ENCODE results near the gene STK39. TPM values are rescaled to one million over a fixed set of nuclear protein-coding genes. Genes with fewer than 3 reads are reported as not detected.
"Not testable (repeated sequence)": the region's sequence is repeated elsewhere in the genome, so short reads cannot be mapped to it uniquely, and the experiment has no call there.

Gene STK39
- polyA plus RNA-seq, 3 donors from 2014 or later: 5.8 to 11.5 (median 9.3) TPM

DNA sequence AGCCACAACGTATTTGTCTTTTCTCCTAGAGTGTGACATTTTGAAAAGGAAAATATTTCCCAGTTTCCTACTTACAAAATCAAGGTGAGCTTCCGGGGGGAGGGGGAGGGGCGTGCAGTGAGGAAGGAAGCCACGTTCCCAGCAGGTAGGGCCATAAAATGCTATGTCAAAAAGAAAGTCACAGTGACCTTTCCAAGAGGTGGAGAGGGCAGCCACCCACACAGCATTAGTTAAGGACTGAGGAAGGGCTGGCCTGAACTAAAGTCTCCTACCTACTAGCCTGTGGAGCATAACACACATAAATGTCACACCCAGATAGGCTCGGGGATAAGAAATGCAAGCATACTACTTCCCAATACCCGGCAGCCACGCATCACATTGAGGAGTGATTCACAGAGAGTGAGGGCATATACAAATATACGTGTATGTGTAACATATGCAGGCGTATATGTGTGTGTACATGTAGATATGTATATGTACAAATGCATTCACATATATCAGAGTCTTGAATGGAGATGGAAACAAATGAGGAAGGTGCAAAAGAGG lies 191.1 kb downstream of the STK39 start:
- Mint-ChIP-seq H3K9me3 (no peaks in the 10 kb centered on the region), H3K27ac (no peak overlapping the region), H3K4me1 (peaks cover 10 to 15% of the 10 kb centered on the region in 2 donors), H3K27me3 (ENCODE audit: low read depth in 3 of 3) (peaks cover 0 to 6% (median 0%) of the 10 kb centered on the region in 3 donors), H3K4me3 (no peak overlapping the region), H3K36me3 (peaks cover 1 to 17% (median 4%) of the 10 kb centered on the region in 3 donors)
- DNase-seq: no peak

DNA sequence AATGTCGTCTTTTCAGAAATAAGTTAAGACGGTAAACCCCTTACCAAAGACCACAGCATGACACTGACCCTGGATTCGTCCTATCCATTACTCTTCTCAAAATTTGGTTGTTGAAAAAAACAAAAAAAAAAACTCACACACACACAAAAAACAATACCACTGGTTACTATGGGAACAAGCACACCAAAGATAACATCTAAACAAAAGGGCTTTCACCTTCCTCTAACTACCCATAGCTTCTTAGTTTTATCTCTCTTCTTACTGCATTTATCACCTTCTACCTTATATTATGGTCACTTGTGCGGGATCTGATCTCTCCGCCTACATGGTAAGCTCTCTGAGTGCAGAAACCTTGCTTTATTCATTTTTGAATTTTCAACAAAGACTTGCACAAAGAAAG lies 192.7 kb downstream of the STK39 start:
- H3K36me3 Mint-ChIP-seq: peaks cover 1 to 13% (median 4%) of the 10 kb centered on the region in 3 donors

DNA sequence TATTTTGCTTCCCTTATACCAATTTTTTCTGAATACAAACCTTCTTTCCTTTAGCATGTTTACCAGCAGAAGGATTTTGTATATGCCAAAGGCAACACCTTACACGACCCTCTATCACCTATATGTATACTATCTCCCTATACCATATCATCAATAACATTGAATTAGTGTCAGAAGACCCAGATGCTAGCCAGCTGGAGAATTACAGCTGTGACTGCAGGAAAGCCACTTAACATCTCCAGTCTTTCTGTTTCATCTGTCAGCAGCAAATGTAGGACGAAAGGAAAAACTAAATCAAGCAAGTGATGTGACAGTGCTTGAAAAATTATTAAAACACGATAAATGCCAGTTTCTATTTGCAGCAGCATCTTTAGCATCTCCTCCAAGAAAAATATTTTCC lies 193.7 kb downstream of the STK39 start:
- H3K27me3 Mint-ChIP-seq (ENCODE audit: low read depth in 3 of 3): peaks cover 0 to 8% (median 0%) of the 10 kb centered on the region in 3 donors
- peak overlapping the region in 1 of 6 donors; percentile 46 for H3K27ac Mint-ChIP-seq
- H3K4me3 Mint-ChIP-seq: no peak overlapping the region
- H3K36me3 Mint-ChIP-seq: peaks cover 0 to 12% (median 5%) of the 10 kb centered on the region in 3 donors
- peaks cover 11 to 26% of the 10 kb centered on the region in 2 donors for H3K4me1 Mint-ChIP-seq
- H3K9me3 Mint-ChIP-seq: no peaks in the 10 kb centered on the region
- DNase-seq: no peak

More for the DNA sequence above, 192.7 kb downstream of the STK39 start:
- peak in 2 of 3 donors; percentile 3 for DNase-seq
- peaks cover 0 to 8% (median 0%) of the 10 kb centered on the region in 3 donors for H3K27me3 Mint-ChIP-seq (ENCODE audit: low read depth in 3 of 3)
- no peak overlapping the region for H3K4me3 Mint-ChIP-seq
- peak overlapping the region in 3 of 6 donors; percentile 8 to 67 (median 12) for H3K27ac Mint-ChIP-seq
- H3K4me1 Mint-ChIP-seq: peaks cover 11 to 24% of the 10 kb centered on the region in 2 donors
- H3K9me3 Mint-ChIP-seq: no peaks in the 10 kb centered on the region

DNA sequence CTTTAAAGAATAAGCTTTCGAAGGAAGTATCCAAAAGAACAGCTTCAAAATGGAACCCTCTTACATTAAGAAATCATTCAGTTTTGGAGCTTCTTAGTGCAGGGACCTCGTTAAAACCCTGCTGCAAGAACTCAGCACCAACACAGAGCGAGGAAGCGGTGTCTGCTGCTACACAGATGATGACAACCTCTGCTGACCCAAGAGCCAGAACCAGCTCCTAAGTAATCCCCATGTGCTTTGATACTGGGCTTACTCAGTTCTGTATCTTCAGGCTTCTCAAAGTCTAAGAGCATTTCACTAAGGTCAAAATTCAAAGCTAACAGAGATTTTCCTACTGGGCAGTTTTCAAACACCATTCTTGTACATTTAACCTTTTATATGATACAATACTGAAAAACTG lies 194.6 kb downstream of the STK39 start:
- DNase-seq: no peak
- no peak overlapping the region for H3K27ac Mint-ChIP-seq
- no peaks in the 10 kb centered on the region for H3K9me3 Mint-ChIP-seq
- H3K27me3 Mint-ChIP-seq (ENCODE audit: low read depth in 3 of 3): peaks cover 0 to 8% (median 0%) of the 10 kb centered on the region in 3 donors
- H3K36me3 Mint-ChIP-seq: peaks cover 0 to 12% (median 5%) of the 10 kb centered on the region in 3 donors
- H3K4me1 Mint-ChIP-seq: peaks cover 12 to 29% of the 10 kb centered on the region in 2 donors
- no peak overlapping the region for H3K4me3 Mint-ChIP-seq

DNA sequence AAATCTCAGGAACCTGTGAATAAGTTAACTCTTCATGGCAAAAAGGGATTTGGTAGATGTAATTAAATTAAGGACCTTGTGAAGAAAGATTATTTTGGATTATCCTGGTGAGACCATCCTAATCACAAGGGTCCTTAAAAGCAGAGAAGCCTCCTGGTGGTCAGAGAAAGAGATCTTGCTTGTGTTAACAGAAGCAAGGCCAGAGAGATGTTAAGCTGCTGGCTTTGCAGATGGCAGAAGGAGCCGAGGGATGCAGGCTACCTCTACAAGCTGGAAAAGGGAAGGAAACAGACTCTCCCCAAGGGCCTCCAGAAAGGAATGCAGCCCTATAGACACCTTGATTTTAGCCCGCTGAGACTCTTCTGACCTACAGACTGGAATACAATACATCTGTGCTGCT lies 197.0 kb downstream of the STK39 start:
- H3K27ac Mint-ChIP-seq: peak overlapping the region in 2 of 6 donors; percentile 21 to 40
- H3K4me3 Mint-ChIP-seq: no peak overlapping the region
- peaks cover 25 to 50% of the 10 kb centered on the region in 2 donors for H3K4me1 Mint-ChIP-seq
- H3K27me3 Mint-ChIP-seq (ENCODE audit: low read depth in 3 of 3): peaks cover 0 to 8% (median 0%) of the 10 kb centered on the region in 3 donors
- peaks cover 0 to 12% (median 5%) of the 10 kb centered on the region in 3 donors for H3K36me3 Mint-ChIP-seq
- no peaks in the 10 kb centered on the region for H3K9me3 Mint-ChIP-seq
- DNase-seq: no peak

DNA sequence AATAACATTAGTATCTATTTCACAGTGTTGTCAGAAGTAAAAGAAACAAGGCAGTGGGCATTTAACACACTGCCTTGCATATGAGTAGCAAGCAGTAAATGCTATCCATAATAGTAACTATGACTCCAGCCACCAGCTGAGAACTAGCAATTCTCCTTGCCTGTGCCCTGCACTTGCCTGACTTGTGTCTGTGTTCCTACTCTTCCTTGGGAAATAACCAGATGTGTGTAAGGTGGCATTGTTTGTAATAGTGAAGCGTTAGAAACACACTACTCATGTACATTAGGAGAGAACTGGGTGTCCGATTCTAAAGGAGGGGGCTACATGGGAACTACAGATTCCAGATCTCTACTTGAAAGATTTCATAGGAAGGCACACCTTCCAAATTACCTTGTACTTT lies 197.8 kb downstream of the STK39 start:
- Mint-ChIP-seq H3K27ac (peak overlapping the region in 3 of 6 donors; percentile 36 to 76 (median 64)), H3K27me3 (ENCODE audit: low read depth in 3 of 3) (peaks cover 0 to 8% (median 0%) of the 10 kb centered on the region in 3 donors), H3K4me3 (no peak overlapping the region), H3K36me3 (peaks cover 0 to 12% (median 5%) of the 10 kb centered on the region in 3 donors), H3K4me1 (peaks cover 23 to 57% of the 10 kb centered on the region in 2 donors), H3K9me3 (no peaks in the 10 kb centered on the region)
- no peak for DNase-seq

DNA sequence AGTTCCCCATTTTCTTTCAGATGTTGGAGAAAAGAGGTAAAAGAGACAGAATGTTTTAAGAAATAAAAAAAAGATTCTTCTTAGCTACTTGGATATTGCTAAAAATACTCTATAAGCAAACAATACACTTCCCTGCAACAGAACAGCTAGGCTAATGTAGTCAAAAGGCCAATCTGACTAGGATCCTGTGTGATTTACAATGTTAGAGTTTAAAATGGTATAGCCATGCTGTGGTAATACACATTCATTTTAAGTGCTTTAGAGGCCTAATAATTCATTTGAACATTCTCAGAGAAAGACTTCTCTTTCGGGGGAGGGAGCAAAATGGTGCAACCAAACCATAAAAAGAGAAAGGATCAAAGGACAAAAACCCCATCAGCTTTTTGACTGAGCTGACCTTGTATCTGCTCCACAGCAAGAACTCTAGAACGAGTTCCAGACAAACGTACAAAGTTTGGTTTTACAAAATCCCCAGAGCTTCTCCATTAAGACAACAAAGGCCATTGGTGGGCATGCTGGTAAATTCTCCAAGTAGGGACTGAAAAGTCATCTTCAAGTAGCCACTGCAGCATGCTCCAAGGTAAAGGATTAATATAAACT lies 200.2 kb downstream of the STK39 start:
- H3K36me3 Mint-ChIP-seq: peaks cover 0 to 5% (median 0%) of the 10 kb centered on the region in 3 donors
- no peak overlapping the region for H3K27ac Mint-ChIP-seq
- DNase-seq: no peak
- H3K4me3 Mint-ChIP-seq: no peak overlapping the region
- peaks cover 30 to 69% of the 10 kb centered on the region in 2 donors for H3K4me1 Mint-ChIP-seq
- no peaks in the 10 kb centered on the region for H3K9me3 Mint-ChIP-seq
- H3K27me3 Mint-ChIP-seq (ENCODE audit: low read depth in 3 of 3): peaks cover 0 to 2% (median 0%) of the 10 kb centered on the region in 3 donors

DNA sequence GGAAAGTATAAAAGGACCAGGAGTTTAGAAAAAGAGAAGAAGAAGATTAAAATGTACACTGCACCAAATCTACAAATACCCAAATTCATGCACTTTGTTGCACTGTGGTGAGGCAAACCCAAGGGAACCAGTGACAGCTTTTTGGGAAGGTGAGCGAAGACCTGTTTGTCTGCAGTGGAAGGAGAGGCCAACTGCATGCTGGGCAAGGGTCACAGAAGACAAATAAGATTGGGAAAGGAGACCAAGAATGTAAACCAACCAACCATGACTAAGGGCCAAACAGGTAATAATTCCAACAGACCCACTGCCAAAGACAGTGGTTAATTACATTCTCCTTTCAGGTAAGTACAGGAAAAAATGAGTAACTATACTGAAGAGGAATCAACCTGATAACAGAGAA lies 202.8 kb downstream of the STK39 start:
- Mint-ChIP-seq H3K4me3 (no peak overlapping the region), H3K9me3 (no peaks in the 10 kb centered on the region), H3K36me3 (peaks cover 0 to 4% (median 3%) of the 10 kb centered on the region in 3 donors), H3K27ac (peak overlapping the region in 1 of 6 donors; percentile 42), H3K4me1 (peaks cover 35 to 74% of the 10 kb centered on the region in 2 donors), H3K27me3 (ENCODE audit: low read depth in 3 of 3) (no peaks in the 10 kb centered on the region)
- DNase-seq: no peak

DNA sequence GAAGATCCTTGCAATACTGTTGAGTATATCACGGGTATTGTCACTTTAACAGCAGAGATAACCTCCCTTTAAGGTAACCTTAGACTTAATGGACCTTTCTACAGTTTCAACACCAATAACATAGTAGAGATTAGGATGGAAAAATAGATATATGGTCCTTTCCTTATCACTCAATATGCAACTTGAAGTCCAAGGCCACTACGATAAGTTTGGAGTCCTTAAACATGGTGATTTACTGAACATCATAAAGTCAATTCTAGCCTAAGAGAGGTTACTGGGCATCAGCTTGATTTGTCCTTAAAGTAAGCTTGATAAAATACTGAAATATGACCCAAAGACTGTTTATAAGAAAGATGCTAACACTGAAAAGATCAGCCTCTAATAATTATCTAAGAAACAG lies 203.2 kb downstream of the STK39 start:
- Mint-ChIP-seq H3K9me3 (no peaks in the 10 kb centered on the region), H3K27me3 (ENCODE audit: low read depth in 3 of 3) (no peaks in the 10 kb centered on the region), H3K36me3 (peaks cover 0 to 4% (median 3%) of the 10 kb centered on the region in 3 donors), H3K27ac (no peak overlapping the region), H3K4me3 (no peak overlapping the region), H3K4me1 (peaks cover 35 to 72% of the 10 kb centered on the region in 2 donors)
- DNase-seq: no peak

DNA sequence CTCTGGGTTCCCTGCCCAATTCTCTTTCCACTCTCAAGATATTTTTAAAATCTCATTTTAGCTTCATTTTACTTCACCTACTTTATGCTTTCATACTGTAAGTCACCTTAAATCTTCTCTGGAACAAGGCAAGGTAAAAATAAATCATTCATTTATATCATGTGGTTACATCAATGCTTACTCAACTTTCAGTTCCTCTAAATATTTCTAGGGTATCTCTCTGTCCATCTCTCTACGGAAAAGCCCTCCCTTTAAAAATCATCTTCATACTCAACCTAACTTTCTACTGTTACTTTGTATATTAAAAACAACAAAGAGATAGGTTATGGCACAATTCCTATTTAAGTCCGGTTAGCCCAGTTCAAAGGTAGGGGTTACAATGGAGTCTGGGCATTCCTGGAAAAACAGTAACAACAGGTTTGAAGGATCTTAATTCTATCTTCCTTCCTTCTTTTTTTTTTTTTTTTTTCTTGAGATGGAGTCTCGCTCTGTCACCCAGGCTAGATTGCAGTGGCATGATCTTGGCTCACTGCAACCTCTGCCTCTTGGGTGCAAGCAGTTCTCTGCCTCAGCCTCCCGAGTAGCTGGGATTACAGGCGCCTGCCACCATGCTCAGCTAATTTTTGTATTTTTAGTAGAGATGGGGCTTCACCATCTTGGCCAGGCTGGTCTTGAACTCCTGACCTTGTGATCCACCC lies 205.1 kb downstream of the STK39 start:
- H3K27ac Mint-ChIP-seq: peak overlapping the region in 5 of 6 donors; percentile 5 to 23 (median 10)
- not testable (repeated sequence) for H3K4me3 Mint-ChIP-seq; H3K36me3 Mint-ChIP-seq; H3K9me3 Mint-ChIP-seq; DNase-seq; H3K27me3 Mint-ChIP-seq (ENCODE audit: low read depth in 3 of 3)
- H3K4me1 Mint-ChIP-seq: peaks cover 41 to 83% of the 10 kb centered on the region in 2 donors

DNA sequence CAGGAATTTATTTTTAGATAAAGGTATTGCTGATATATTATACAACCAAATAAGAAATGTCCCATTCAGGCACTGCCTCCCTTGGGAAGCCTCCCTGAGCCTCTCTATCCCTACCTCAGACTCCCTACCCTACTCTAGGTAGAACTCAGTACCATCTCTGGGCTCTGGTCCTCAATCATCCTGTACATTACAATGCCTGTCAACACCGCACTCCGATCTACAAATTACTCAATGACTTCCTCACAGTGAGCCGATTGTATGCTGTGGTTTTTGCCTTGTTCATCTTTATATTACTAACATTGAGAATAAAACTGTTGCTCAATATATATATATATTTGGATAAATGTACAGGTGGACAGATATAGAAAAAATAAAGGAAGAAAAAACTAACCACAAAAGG lies 207.5 kb downstream of the STK39 start:
- DNase-seq: no peak
- Mint-ChIP-seq H3K4me3 (no peak overlapping the region), H3K36me3 (peaks cover 0 to 8% (median 4%) of the 10 kb centered on the region in 3 donors), H3K27ac (peak overlapping the region in 1 of 6 donors; percentile 19), H3K4me1 (peaks cover 33 to 86% of the 10 kb centered on the region in 2 donors), H3K27me3 (ENCODE audit: low read depth in 3 of 3) (peaks cover 0 to 2% (median 0%) of the 10 kb centered on the region in 3 donors), H3K9me3 (no peaks in the 10 kb centered on the region)

DNA sequence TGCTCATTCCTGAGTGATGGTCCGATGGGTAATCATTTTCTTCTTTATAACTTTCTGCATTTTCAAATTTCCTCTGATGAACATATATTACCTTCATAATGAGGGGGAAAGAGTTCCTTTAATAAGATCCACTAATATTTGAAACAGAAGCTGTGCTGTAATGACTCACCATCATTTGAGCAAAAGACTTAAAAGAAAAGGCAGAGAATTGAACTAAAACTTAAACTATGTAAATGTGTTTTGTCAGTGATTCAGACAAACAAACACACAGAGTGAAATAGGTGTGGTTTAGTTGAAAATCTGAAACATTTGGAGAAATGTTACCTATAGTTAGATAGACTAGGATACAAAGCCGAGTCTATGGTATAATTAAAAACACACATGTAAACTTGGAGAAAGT lies 209.6 kb downstream of the STK39 start:
- no peaks in the 10 kb centered on the region for H3K9me3 Mint-ChIP-seq
- peak overlapping the region in 1 of 6 donors; percentile 24 for H3K27ac Mint-ChIP-seq
- DNase-seq: no peak

DNA sequence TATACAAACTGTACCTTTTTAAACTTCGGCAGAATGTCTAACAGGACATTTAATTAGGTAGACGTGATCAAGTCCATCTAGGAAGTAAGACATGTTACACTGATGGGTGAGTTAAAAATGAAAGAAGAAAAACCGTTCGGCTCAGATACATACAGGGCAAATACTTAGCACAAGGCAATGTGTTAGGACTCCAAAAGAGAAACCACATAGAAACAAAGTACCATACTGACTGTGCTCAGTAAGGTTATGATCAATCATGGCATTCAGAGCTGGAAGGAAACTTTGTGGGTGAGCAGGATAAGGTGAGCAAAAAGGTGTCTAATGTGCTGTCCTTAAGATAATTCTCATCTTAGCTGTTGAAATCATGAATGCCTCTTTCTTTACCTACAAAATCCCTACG lies 211.9 kb downstream of the STK39 start:
- Mint-ChIP-seq H3K36me3 (peaks cover 0 to 5% (median 0%) of the 10 kb centered on the region in 3 donors), H3K4me3 (peak overlapping the region in 1 of 5 donors; percentile 84)
- DNase-seq: peak in 1 of 3 donors; percentile 9

More for the DNA sequence above, 209.6 kb downstream of the STK39 start:
- peaks cover 0 to 2% (median 0%) of the 10 kb centered on the region in 3 donors for H3K27me3 Mint-ChIP-seq (ENCODE audit: low read depth in 3 of 3)
- H3K4me3 Mint-ChIP-seq: no peak overlapping the region
- H3K36me3 Mint-ChIP-seq: peaks cover 0 to 8% (median 4%) of the 10 kb centered on the region in 3 donors
- peaks cover 24 to 84% of the 10 kb centered on the region in 2 donors for H3K4me1 Mint-ChIP-seq

DNA sequence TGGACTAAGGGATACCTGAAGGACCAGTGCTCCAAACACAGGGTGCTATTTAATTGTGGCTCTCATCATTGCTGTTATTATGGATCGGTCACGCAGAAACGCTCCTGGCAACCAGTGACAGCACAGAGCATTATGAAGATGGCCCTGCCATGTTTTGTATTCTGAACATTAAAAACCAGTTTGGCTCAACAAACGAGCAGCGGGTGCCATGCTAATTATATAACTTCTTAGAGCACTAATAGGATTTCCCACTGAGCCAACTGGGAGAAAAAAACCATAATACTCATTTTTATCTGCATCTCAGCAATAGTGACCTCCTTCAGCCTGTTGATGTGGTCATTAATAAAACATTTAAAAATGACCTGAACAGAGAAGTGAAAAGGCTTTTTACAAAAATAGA lies 212.8 kb downstream of the STK39 start:
- Mint-ChIP-seq H3K4me3 (no peak overlapping the region), H3K9me3 (no peaks in the 10 kb centered on the region), H3K27ac (peak overlapping the region in 2 of 6 donors; percentile 20 to 26), H3K4me1 (peaks cover 15 to 74% of the 10 kb centered on the region in 2 donors), H3K36me3 (peaks cover 0 to 5% (median 0%) of the 10 kb centered on the region in 3 donors), H3K27me3 (ENCODE audit: low read depth in 3 of 3) (peaks cover 0 to 2% (median 0%) of the 10 kb centered on the region in 3 donors)
- no peak for DNase-seq

More for the DNA sequence above, 211.9 kb downstream of the STK39 start:
- Mint-ChIP-seq H3K27ac (peak overlapping the region in 4 of 6 donors; percentile 24 to 88 (median 68)), H3K4me1 (peaks cover 17 to 77% of the 10 kb centered on the region in 2 donors), H3K27me3 (ENCODE audit: low read depth in 3 of 3) (peaks cover 0 to 2% (median 0%) of the 10 kb centered on the region in 3 donors), H3K9me3 (no peaks in the 10 kb centered on the region)
